Measurements from ENCODE around the gene PNPT1. TPM values are rescaled to one million over a fixed set of nuclear protein-coding genes. Genes with fewer than 3 reads are reported as not detected.

PNPT1 gene
- total RNA-seq, 4 donors from 2014 or later: 11.6 to 21.4 (median 16.1) TPM

- Histone ChIP-seq H3K36me3 (peaks cover 0 to 90% (median 0%) of the 10 kb centered on the region in 3 donors), H3K4me3 (no peak overlapping the region), H3K27ac (no peak overlapping the region), H3K27me3 (no peaks in the 10 kb centered on the region), H3K4me1 (no peaks in the 10 kb centered on the region), H3K9me3 (no peaks in the 10 kb centered on the region)
- TF ChIP-seq EP300 (IDR thresholded peaks at IDR 0.05): no peak
- TF ChIP-seq CTCF (IDR thresholded peaks at IDR 0.05): no peak
- no peak for TF ChIP-seq POLR2A (IDR thresholded peaks at IDR 0.05)
- DNase-seq (ENCODE audit: low spot score in 2 of 2): no peak
These were observed 24.7 kb downstream of the PNPT1 start for GRCh38 chr2:55668956-55669355.

- DNase-seq (ENCODE audit: low spot score in 2 of 2): no peak
- no peaks in the 10 kb centered on the region for H3K4me1 ChIP-seq
- H3K9me3 ChIP-seq: no peaks in the 10 kb centered on the region
- no peak overlapping the region for H3K27ac ChIP-seq
- no peaks in the 10 kb centered on the region for H3K27me3 ChIP-seq
- no peak for TF ChIP-seq CTCF (IDR thresholded peaks at IDR 0.05)
- no peak for TF ChIP-seq EP300 (IDR thresholded peaks at IDR 0.05)
- no peak for TF ChIP-seq POLR2A (IDR thresholded peaks at IDR 0.05)
- no peak overlapping the region for H3K4me3 ChIP-seq
- peaks cover 0 to 64% (median 6%) of the 10 kb centered on the region in 3 donors for H3K36me3 ChIP-seq
- WGBS, 2 donors: 88 to 89% methylated on average over 2 of the region's 2 CpGs
These were observed 40.4 kb downstream of the PNPT1 start for GRCh38 chr2:55653255-55653654.

GRCh38 chr2:55649211-55649610 is 44.4 kb downstream of the PNPT1 start:
- no peak for DNase-seq (ENCODE audit: low spot score in 2 of 2)
- no peaks in the 10 kb centered on the region for H3K27me3 ChIP-seq
- TF ChIP-seq EP300 (IDR thresholded peaks at IDR 0.05) (no peak), CTCF (IDR thresholded peaks at IDR 0.05) (no peak), POLR2A (IDR thresholded peaks at IDR 0.05) (no peak)
- peaks cover 0 to 67% (median 4%) of the 10 kb centered on the region in 3 donors for H3K36me3 ChIP-seq
- WGBS, 2 donors: 94 to 98% methylated on average over 1 of the region's 1 CpG
- no peaks in the 10 kb centered on the region for H3K9me3 ChIP-seq
- no peak overlapping the region for H3K4me3 ChIP-seq
- H3K27ac ChIP-seq: no peak overlapping the region
- no peaks in the 10 kb centered on the region for H3K4me1 ChIP-seq

GRCh38 chr2:55636831-55637230 is 56.8 kb downstream of the PNPT1 start:
- no peak overlapping the region for H3K4me3 ChIP-seq
- no peak for DNase-seq (ENCODE audit: low spot score in 2 of 2)
- WGBS, 2 donors: 89% methylated on average over 3 of the region's 3 CpGs
- H3K9me3 ChIP-seq: no peaks in the 10 kb centered on the region
- peaks cover 0 to 97% (median 0%) of the 10 kb centered on the region in 3 donors for H3K36me3 ChIP-seq
- H3K27ac ChIP-seq: no peak overlapping the region
- TF ChIP-seq POLR2A (IDR thresholded peaks at IDR 0.05): no peak
- no peak for TF ChIP-seq EP300 (IDR thresholded peaks at IDR 0.05)
- no peak for TF ChIP-seq CTCF (IDR thresholded peaks at IDR 0.05)
- H3K4me1 ChIP-seq: no peaks in the 10 kb centered on the region
- H3K27me3 ChIP-seq: no peaks in the 10 kb centered on the region

GRCh38 chr2:55628931-55629330 is 64.7 kb downstream of the PNPT1 start:
- Histone ChIP-seq H3K27me3 (no peaks in the 10 kb centered on the region), H3K36me3 (peaks cover 0 to 36% (median 0%) of the 10 kb centered on the region in 3 donors), H3K27ac (no peak overlapping the region), H3K4me3 (no peak overlapping the region), H3K9me3 (no peaks in the 10 kb centered on the region), H3K4me1 (peaks cover 0 to 4% (median 2%) of the 10 kb centered on the region in 4 donors)
- DNase-seq (ENCODE audit: low spot score in 2 of 2): no peak
- TF ChIP-seq POLR2A (IDR thresholded peaks at IDR 0.05): no peak
- TF ChIP-seq CTCF (IDR thresholded peaks at IDR 0.05): no peak
- WGBS, 2 donors: 92 to 97% methylated on average over 2 of the region's 2 CpGs
